Measurements from ENCODE around the gene ANTKMT. TPM values are rescaled to one million over a fixed set of nuclear protein-coding genes. Genes with fewer than 3 reads are reported as not detected.
"Not testable (repeated sequence)": the region's sequence is repeated elsewhere in the genome, so short reads cannot be mapped to it uniquely, and the experiment has no call there.

ANTKMT gene
- polyA plus RNA-seq, 1 donor from 2014 or later = 73.4 TPM

- no peak overlapping the region for H3K4me2 ChIP-seq (ENCODE audit: low read length)
Observed at GRCh38 chr16:741986-742629, 21.2 kb downstream of the ANTKMT start.

GRCh38 chr16:742894-743293 is 21.9 kb downstream of the ANTKMT start:
- not testable (repeated sequence) for H4K20me1 ChIP-seq (ENCODE audit: insufficient read depth); H3K9me2 ChIP-seq (ENCODE audit: insufficient read depth, low read length); H3K9ac ChIP-seq (ENCODE audit: low read length); H3K36me3 ChIP-seq (ENCODE audit: insufficient read depth, low read length); H3K27ac ChIP-seq (ENCODE audit: low read length); H3K9me3 ChIP-seq (ENCODE audit: low read length); H2AFZ ChIP-seq (ENCODE audit: low read depth, low read length); H3K79me2 ChIP-seq (replicated peaks; ENCODE audit: insufficient read depth, low read length); H3K4me2 ChIP-seq (ENCODE audit: low read length); H3K27me3 ChIP-seq (ENCODE audit: insufficient read depth, low read depth, low read length); H3K4me3 ChIP-seq (ENCODE audit: low read length); H3F3A ChIP-seq (ENCODE audit: insufficient read depth, low read length, poor library complexity, severe bottlenecking)

More at GRCh38 chr16:741986-742629, 21.2 kb downstream of the ANTKMT start:
- H3K27me3 ChIP-seq (ENCODE audit: insufficient read depth, low read depth, low read length) = no peaks in the 10 kb centered on the region
- H4K20me1 ChIP-seq (ENCODE audit: insufficient read depth) = no peaks in the 10 kb centered on the region
- no peaks in the 10 kb centered on the region for H3K9me2 ChIP-seq (ENCODE audit: insufficient read depth, low read length)
- no peaks in the 10 kb centered on the region for H3K9me3 ChIP-seq (ENCODE audit: low read length)
- TF ChIP-seq EP300 (conservative IDR thresholded peaks at IDR 0.05; ENCODE audit: poor library complexity, severe bottlenecking) (no peak), RAD21 (conservative IDR thresholded peaks at IDR 0.05) (no peak), POLR2AphosphoS5 (IDR thresholded peaks at IDR 0.05) (no peak)
- no peak overlapping the region for H3K4me3 ChIP-seq (ENCODE audit: low read length)
- no peak overlapping the region for H3K9ac ChIP-seq (ENCODE audit: low read length)
- no peak overlapping the region for H3K27ac ChIP-seq (ENCODE audit: low read length)
- H3F3A ChIP-seq (ENCODE audit: insufficient read depth, low read length, poor library complexity, severe bottlenecking) = no peaks in the 10 kb centered on the region
- H3K79me2 ChIP-seq (replicated peaks; ENCODE audit: insufficient read depth, low read length) = peaks cover 5% of the 10 kb centered on the region
- no peak overlapping the region for H2AFZ ChIP-seq (ENCODE audit: low read depth, low read length)
- no peaks in the 10 kb centered on the region for H3K36me3 ChIP-seq (ENCODE audit: insufficient read depth, low read length)

GRCh38 chr16:743794-744500 is 23.0 kb downstream of the ANTKMT start:
- Histone ChIP-seq H3K9me3 (ENCODE audit: low read length) (no peaks in the 10 kb centered on the region), H3K27me3 (ENCODE audit: insufficient read depth, low read depth, low read length) (no peaks in the 10 kb centered on the region), H3K36me3 (ENCODE audit: insufficient read depth, low read length) (no peaks in the 10 kb centered on the region), H3F3A (ENCODE audit: insufficient read depth, low read length, poor library complexity, severe bottlenecking) (no peaks in the 10 kb centered on the region), H4K20me1 (ENCODE audit: insufficient read depth) (no peaks in the 10 kb centered on the region), H3K79me2 (replicated peaks; ENCODE audit: insufficient read depth, low read length) (peaks cover 5% of the 10 kb centered on the region), H2AFZ (ENCODE audit: low read depth, low read length) (no peak overlapping the region), H3K27ac (ENCODE audit: low read length) (no peak overlapping the region), H3K4me2 (ENCODE audit: low read length) (no peak overlapping the region), H3K9me2 (ENCODE audit: insufficient read depth, low read length) (no peaks in the 10 kb centered on the region), H3K9ac (ENCODE audit: low read length) (no peak overlapping the region), H3K4me3 (ENCODE audit: low read length) (no peak overlapping the region)
- TF ChIP-seq CTCF (IDR thresholded peaks at IDR 0.05; ENCODE audit: poor library complexity, severe bottlenecking) (peak; percentile 14), EP300 (conservative IDR thresholded peaks at IDR 0.05; ENCODE audit: poor library complexity, severe bottlenecking) (no peak)

GRCh38 chr16:745739-746138 is 24.8 kb downstream of the ANTKMT start:
- H3K27me3 ChIP-seq (ENCODE audit: insufficient read depth, low read depth, low read length) = no peaks in the 10 kb centered on the region
- no peaks in the 10 kb centered on the region for H3F3A ChIP-seq (ENCODE audit: insufficient read depth, low read length, poor library complexity, severe bottlenecking)
- H3K4me3 ChIP-seq (ENCODE audit: low read length) = no peak overlapping the region
- no peak overlapping the region for H3K4me2 ChIP-seq (ENCODE audit: low read length)
- no peak overlapping the region for H3K27ac ChIP-seq (ENCODE audit: low read length)
- no peak overlapping the region for H2AFZ ChIP-seq (ENCODE audit: low read depth, low read length)
- peak; percentile 31 for TF ChIP-seq CTCF (IDR thresholded peaks at IDR 0.05; ENCODE audit: poor library complexity, severe bottlenecking)
- no peak for TF ChIP-seq POLR2AphosphoS5 (IDR thresholded peaks at IDR 0.05)
- TF ChIP-seq RAD21 (conservative IDR thresholded peaks at IDR 0.05) = no peak
- TF ChIP-seq EZH2 (IDR thresholded peaks at IDR 0.05; ENCODE audit: borderline replicate concordance, insufficient read depth, low read length, poor library complexity, severe bottlenecking) = no peak
- peak; percentile 43 for TF ChIP-seq SMC3 (conservative IDR thresholded peaks at IDR 0.05; ENCODE audit: poor library complexity)
- no peaks in the 10 kb centered on the region for H3K9me2 ChIP-seq (ENCODE audit: insufficient read depth, low read length)
- H4K20me1 ChIP-seq (ENCODE audit: insufficient read depth) = no peaks in the 10 kb centered on the region
- no peaks in the 10 kb centered on the region for H3K79me2 ChIP-seq (replicated peaks; ENCODE audit: insufficient read depth, low read length)
- H3K36me3 ChIP-seq (ENCODE audit: insufficient read depth, low read length) = no peaks in the 10 kb centered on the region
- H3K9ac ChIP-seq (ENCODE audit: low read length) = no peak overlapping the region
- H3K9me3 ChIP-seq (ENCODE audit: low read length) = no peaks in the 10 kb centered on the region
